Mononuclear cell (primary cell): ENCODE results near the gene CEP85L. TPM values are rescaled to one million over a fixed set of nuclear protein-coding genes. Genes with fewer than 3 reads are reported as not detected.
A peak's percentile ranks its signal among the peaks of the same experiment; 100 is the strongest.

Experiments
- H3K27me3 ChIP-seq: 2 replicates; pipeline ENCODE4 v1.6.0; 2011; ENCODE audit warnings: low read length, control low read depth; ENCODE audit not compliant: insufficient read depth
- H3K4me1 ChIP-seq: 2 replicates; pipeline ENCODE4 v1.5.1; 2011; ENCODE audit warnings: mild to moderate bottlenecking, low read length, control low read depth; ENCODE audit not compliant: insufficient read depth
- H3K4me3 ChIP-seq: 2 replicates; pipeline ENCODE4 v1.5.1; 2011; ENCODE audit warnings: mild to moderate bottlenecking, low read length, moderate library complexity
- H3K9me3 ChIP-seq: 2 replicates; pipeline ENCODE4 v1.5.1; 2011; ENCODE audit warnings: low read depth, mild to moderate bottlenecking, control low read depth, low read length
- total RNA-seq: library from RNA; depleted of rRNA; stranded (reverse); fragments of >200 nt; gene quantifications from one replicate; pipeline ENCODE4 v1.2.3, GENCODE V29; 2012

Gene CEP85L
- total RNA-seq: 75.5 TPM

DNA sequence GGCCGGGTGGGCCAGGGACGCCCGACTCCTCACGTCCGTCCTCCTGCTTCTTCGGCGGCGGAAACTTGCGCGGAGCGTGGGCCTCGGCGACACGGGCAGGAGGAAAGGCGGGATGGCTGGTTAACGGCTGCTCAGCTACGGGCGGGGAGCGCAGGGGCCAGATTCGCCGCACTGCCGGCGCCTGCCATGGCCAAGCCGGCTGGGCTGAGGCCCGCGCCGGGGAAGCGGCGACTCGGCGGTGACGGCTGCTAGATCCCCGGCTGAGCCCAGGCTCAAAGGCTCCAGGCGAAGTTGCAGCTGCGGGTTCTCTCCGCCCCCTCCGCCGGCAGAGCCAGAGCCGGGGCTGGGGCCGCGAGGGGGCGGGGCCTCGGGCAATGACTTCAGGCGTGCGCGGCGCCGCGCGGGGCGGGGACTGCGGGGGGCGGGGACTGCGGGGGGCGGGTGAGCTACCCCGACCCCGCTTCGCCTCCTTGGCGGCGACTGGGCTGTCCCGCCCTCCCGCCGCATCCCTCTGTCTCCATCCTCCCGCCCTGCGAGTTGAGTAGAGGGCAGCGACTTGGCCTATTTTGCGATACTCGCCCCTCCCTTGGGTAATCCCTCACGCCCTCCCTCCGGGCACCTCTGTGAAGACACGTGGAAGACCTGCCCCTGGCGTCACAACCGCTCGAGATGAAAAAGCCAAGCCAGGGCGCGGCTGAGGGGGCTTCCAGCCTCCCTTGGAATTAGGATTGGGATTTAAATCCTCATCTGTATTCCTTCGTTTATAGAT lies at the start of gene CEP85L:
Gene CEP85L (minus strand): TSS at position 310 of the 769 bp plus-strand sequence. CDS start 322 bp downstream, outside the sequence.
- H3K27me3 ChIP-seq: no peaks in the 10 kb centered on the region
- H3K4me1 ChIP-seq: peaks cover 18% of the 10 kb centered on the region
- H3K4me3 ChIP-seq: peak within 1 kb of the TSS; percentile 79
- H3K9me3 ChIP-seq: no peaks in the 10 kb centered on the region

- no peak overlapping the region for H3K4me3 ChIP-seq
- peaks cover 15% of the 10 kb centered on the region for H3K4me1 ChIP-seq
- no peaks in the 10 kb centered on the region for H3K9me3 ChIP-seq
- no peaks in the 10 kb centered on the region for H3K27me3 ChIP-seq
Measured at GRCh38 chr6:118700531-118700930, 49.1 kb upstream of the CEP85L start.

DNA sequence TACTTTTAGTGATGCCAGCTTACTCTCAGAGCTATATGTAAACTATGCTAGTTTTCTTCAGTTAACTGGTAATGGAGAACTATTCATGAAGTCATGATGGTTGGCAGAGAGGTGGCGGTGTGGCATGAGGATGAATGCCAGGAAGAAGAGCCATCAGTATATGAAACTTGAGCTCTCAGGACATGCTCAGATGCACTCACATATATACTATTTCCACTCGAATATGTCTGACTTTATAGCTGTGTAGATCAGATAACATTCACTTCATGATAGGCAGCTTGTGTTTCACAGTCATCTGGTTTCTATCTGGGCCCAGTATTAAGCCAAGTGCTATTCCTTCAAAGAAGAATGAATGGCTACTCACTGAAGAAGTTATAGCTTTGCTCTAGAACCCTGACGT lies 46.2 kb upstream of the CEP85L start:
- Histone ChIP-seq H3K4me1 (no peaks in the 10 kb centered on the region), H3K4me3 (no peak overlapping the region), H3K9me3 (no peaks in the 10 kb centered on the region), H3K27me3 (no peaks in the 10 kb centered on the region)

DNA sequence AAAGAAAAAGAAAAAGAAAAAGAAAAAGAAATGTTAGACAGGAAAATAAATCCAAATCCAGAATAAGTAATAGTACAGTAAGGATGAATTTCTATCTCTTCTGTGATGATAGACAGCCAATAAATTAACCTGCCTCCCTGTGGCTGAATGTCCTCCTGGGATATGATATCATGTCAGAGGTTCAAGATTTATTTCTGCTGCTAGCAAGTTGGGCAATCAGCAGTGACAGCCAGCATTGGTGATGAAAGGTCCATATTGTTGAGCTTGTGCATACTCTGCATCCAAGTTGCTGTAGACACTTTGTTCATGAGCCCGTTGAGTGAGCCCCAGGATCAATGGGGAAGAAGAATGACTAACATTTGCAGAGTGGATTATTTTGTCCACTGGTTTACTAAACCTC lies 44.9 kb upstream of the CEP85L start:
- Histone ChIP-seq H3K4me1 (no peaks in the 10 kb centered on the region), H3K27me3 (no peaks in the 10 kb centered on the region), H3K4me3 (no peak overlapping the region), H3K9me3 (no peaks in the 10 kb centered on the region)

DNA sequence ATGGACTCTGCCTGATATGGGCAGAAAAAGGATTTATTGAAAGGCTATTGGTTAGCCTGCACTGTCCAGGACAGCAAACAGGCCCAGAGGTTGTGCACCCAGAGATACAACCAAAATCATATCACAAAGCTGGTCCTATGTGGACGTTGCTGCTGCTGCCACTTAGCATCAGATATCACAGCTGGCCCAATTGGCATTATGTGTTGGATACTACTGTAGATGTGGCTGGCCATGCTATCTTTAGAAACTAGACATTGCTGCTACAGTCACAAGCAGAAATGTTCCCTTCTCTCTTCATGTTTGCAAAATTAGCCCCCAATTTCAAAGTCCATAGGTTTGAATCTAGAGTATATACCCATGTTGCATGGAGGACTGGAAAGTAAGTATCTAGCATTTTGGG lies 42.2 kb upstream of the CEP85L start:
- H3K4me1 ChIP-seq: no peaks in the 10 kb centered on the region
- H3K4me3 ChIP-seq: no peak overlapping the region
- no peaks in the 10 kb centered on the region for H3K9me3 ChIP-seq
- H3K27me3 ChIP-seq: no peaks in the 10 kb centered on the region

GRCh38 chr6:118685823-118686449 lies 34.5 kb upstream of the CEP85L start:
- Histone ChIP-seq H3K9me3 (no peaks in the 10 kb centered on the region), H3K4me1 (peaks cover 12% of the 10 kb centered on the region), H3K27me3 (no peaks in the 10 kb centered on the region), H3K4me3 (no peak overlapping the region)

- Histone ChIP-seq H3K4me1 (peaks cover 17% of the 10 kb centered on the region), H3K9me3 (no peaks in the 10 kb centered on the region), H3K27me3 (no peaks in the 10 kb centered on the region), H3K4me3 (no peak overlapping the region)
Measured at GRCh38 chr6:118683881-118684872, 32.8 kb upstream of the CEP85L start.

GRCh38 chr6:118680452-118681095 lies 29.2 kb upstream of the CEP85L start:
- H3K4me3 ChIP-seq: no peak overlapping the region
- no peaks in the 10 kb centered on the region for H3K9me3 ChIP-seq
- H3K4me1 ChIP-seq: peaks cover 17% of the 10 kb centered on the region
- no peaks in the 10 kb centered on the region for H3K27me3 ChIP-seq

DNA sequence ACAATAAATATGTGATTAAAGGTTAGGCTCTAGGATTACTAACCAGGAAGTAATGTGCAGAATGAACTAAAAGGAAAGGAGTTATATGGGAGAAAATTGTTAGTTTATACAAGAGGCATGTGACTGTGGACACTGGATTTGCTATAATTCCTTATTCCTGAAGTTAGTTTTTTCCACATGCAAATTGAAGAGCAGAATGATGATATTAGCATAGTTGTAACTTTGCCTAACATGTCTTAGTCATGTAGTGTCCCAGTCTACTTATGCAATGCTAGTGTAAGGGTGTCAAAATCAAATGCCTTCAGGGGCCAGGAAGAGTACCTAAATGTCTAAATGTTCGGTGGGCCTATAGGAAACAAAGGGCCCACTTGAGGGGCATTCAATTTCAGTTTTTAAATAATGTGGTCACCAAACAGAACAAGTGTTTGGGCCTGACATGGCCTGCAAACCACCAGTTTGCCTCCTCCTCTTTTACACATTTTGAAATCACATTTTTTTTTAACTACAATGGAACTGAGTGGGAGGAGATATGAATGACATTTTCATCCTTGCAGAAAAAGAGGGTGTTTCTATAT lies 28.0 kb upstream of the CEP85L start:
- Histone ChIP-seq H3K9me3 (no peaks in the 10 kb centered on the region), H3K4me3 (no peak overlapping the region), H3K27me3 (no peaks in the 10 kb centered on the region), H3K4me1 (peaks cover 12% of the 10 kb centered on the region)

- no peaks in the 10 kb centered on the region for H3K27me3 ChIP-seq
- H3K4me3 ChIP-seq: no peak overlapping the region
- no peaks in the 10 kb centered on the region for H3K9me3 ChIP-seq
- H3K4me1 ChIP-seq: peaks cover 7% of the 10 kb centered on the region
Measured at GRCh38 chr6:118678866-118679265, 27.5 kb upstream of the CEP85L start.

- no peak overlapping the region for H3K4me3 ChIP-seq
- H3K27me3 ChIP-seq: no peaks in the 10 kb centered on the region
- H3K4me1 ChIP-seq: peaks cover 4% of the 10 kb centered on the region
- H3K9me3 ChIP-seq: no peaks in the 10 kb centered on the region
Measured at GRCh38 chr6:118677193-118677592, 25.8 kb upstream of the CEP85L start.

DNA sequence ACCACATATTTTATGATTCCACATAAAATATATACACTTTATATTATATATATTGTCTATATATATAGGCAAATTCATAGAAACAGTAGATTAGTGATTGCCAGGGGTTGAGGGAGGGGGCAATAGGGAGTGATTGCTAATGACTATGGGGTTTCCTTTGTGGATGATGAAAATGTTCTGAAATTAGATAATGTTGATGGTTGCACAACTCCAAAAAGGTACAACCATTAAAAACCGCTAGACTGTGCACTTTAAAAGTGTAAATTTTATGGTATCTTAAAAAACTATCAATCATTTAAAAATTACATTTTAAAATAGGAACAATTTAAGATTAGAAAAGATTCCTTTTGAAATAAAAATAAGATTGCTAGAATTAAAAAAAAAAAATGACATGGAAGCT lies 23.8 kb upstream of the CEP85L start:
- Histone ChIP-seq H3K4me3 (no peak overlapping the region), H3K4me1 (peaks cover 4% of the 10 kb centered on the region), H3K27me3 (no peaks in the 10 kb centered on the region), H3K9me3 (no peaks in the 10 kb centered on the region)

- no peaks in the 10 kb centered on the region for H3K27me3 ChIP-seq
- H3K4me1 ChIP-seq: peaks cover 1% of the 10 kb centered on the region
- no peaks in the 10 kb centered on the region for H3K9me3 ChIP-seq
- no peak overlapping the region for H3K4me3 ChIP-seq
Measured at GRCh38 chr6:118674772-118675171, 23.4 kb upstream of the CEP85L start.

DNA sequence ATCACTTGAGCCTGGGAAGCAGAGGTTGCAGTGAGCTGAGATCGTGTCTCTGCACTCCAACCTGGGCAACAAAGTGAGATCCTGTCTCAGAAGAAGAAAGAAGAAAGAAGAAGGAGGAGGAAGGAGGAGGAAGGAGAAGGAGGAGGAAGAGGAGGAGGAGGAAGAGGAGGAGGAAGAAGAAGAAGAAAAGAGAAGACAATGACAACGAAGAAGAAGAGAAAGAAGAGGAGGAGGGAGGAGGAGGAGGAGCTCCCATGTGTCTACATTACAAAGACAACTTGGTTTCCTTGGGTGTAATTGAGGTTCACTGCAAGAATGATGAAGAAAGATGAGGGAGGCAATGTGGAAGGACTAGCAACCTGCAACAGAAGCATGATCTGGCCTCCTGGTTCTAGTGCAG lies 21.3 kb upstream of the CEP85L start:
- no peaks in the 10 kb centered on the region for H3K4me1 ChIP-seq
- H3K27me3 ChIP-seq: no peaks in the 10 kb centered on the region
- no peak overlapping the region for H3K4me3 ChIP-seq
- H3K9me3 ChIP-seq: no peaks in the 10 kb centered on the region
